GM12892 (cell line): ENCODE data around the gene OS9.

Experiments
- DNase-seq: peaks from one replicate; pipeline ENCODE4 v3.0.0; 2011; ENCODE audit not compliant: insufficient read length
- FAIRE-seq: peaks from 2 replicates; lab custom pipeline; 2011; peaks lifted over from hg19 to GRCh38; lab: Jason Lieb, UNC
- POLR2A ChIP-seq: IDR thresholded peaks from 2 replicates; pipeline ENCODE4 v1.6.1; 2011; ENCODE audit warnings: low read depth, low read length, control low read depth
- POLR2AphosphoS5 ChIP-seq: IDR thresholded peaks from 2 replicates; pipeline ENCODE4 v1.6.1; 2011; ENCODE audit warnings: low read depth, low read length, control low read depth
- TAF1 ChIP-seq: IDR thresholded peaks from 2 replicates; pipeline ENCODE4 v1.6.1; 2011; ENCODE audit warnings: low read depth, mild to moderate bottlenecking, control low read depth, low read length, borderline replicate concordance

The OS9 gene

GRCh38 chr12:57767305-57767698 lies 73.4 kb downstream of the OS9 start:
- DNase-seq (no peak), FAIRE-seq (no peak)
- TF ChIP-seq POLR2AphosphoS5: no peak
- no peak for TF ChIP-seq POLR2A
- TF ChIP-seq TAF1: no peak

GRCh38 chr12:57767876-57768275 lies 73.9 kb downstream of the OS9 start:
- FAIRE-seq: no peak
- TF ChIP-seq POLR2A (no peak), TAF1 (no peak), POLR2AphosphoS5 (no peak)
- DNase-seq: no peak

GRCh38 chr12:57769594-57769993 lies 75.7 kb downstream of the OS9 start:
- no peak for FAIRE-seq
- TF ChIP-seq POLR2A (no peak), TAF1 (no peak), POLR2AphosphoS5 (no peak)
- DNase-seq: no peak

- TF ChIP-seq POLR2A: no peak
- no peak for TF ChIP-seq TAF1
- TF ChIP-seq POLR2AphosphoS5: no peak
- FAIRE-seq: no peak
- no peak for DNase-seq
Observed at GRCh38 chr12:57770734-57771133, 76.8 kb downstream of the OS9 start.
